Anterior cingulate cortex (tissue), 58 donors: ENCODE results near the gene SPTBN1.

Experiments
- DNase-seq, 58 donors: peaks; one replicate each; lab custom pipeline; 2025; lab: John Stamatoyannopoulos, UW

SPTBN1 gene

GRCh38 chr2:54708584-54709335 is 252.6 kb downstream of the SPTBN1 start:
- DNase-seq, result peak in 22 of 58 donors; percentile 5 to 46 (median 18)

- DNase-seq, result peak in 3 of 58 donors; percentile 4 to 35 (median 18)
Observed at GRCh38 chr2:54709336-54709809, 253.2 kb downstream of the SPTBN1 start.

DNA sequence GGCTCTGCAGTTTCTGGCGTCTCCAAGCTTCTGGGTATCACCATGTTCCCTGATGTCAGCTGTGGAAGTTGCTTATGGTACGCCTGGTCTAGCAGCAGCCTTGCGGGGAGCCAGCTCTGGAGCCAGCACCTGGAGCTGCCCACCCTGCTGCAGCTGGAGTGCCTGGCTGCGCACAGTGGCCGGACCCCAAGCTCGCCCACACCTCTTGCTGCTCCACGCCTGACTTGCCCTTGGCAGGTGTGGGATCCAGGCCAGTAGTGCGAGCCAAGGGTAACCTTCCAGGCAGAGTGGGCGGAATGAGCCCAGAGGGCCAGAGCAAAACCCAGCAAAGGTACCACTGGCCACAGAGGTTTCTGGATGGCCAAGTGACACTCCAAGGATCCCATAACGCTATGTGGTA is 254.1 kb downstream of the SPTBN1 start:
- no peak for DNase-seq

- DNase-seq, result no peak
Observed at GRCh38 chr2:54712516-54712915, 256.4 kb downstream of the SPTBN1 start.

- DNase-seq, result no peak
Observed at GRCh38 chr2:54714996-54715395, 258.9 kb downstream of the SPTBN1 start.

DNA sequence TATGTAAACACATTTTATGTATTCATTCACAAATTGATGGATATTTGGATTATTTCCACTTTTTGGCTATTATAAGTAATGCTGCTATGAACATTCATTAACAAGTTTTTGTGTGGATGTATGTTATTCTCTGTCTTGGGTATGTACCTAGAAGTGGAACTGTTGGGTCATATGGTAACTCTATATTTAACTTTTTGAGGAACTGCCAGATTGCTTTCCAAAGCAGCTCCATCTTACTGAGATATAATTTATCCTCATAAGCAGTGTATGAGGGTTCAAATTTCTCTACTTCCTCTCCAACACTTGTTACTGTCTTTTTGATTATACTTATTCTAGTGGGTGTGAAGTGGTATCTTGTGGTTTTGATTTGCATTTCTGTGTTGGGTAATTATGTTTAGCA is 260.2 kb downstream of the SPTBN1 start:
- no peak for DNase-seq

GRCh38 chr2:54720563-54720962 is 264.4 kb downstream of the SPTBN1 start:
- DNase-seq, result peak in 1 of 58 donors; percentile 13
